Activated CD8-positive, alpha-beta memory T cell treated with anti-CD3 and anti-CD28 coated beads, Interleukin-2, amount 50 U/mL, for 24 hours (primary cell): Measurements from ENCODE around the gene ADAMTSL1.

Experiments used
- DNase-seq: peaks from one replicate; pipeline ENCODE4 v3.0.0-alpha.2; 2020; ENCODE audit errors: extremely low read depth

Gene ADAMTSL1, protein sequence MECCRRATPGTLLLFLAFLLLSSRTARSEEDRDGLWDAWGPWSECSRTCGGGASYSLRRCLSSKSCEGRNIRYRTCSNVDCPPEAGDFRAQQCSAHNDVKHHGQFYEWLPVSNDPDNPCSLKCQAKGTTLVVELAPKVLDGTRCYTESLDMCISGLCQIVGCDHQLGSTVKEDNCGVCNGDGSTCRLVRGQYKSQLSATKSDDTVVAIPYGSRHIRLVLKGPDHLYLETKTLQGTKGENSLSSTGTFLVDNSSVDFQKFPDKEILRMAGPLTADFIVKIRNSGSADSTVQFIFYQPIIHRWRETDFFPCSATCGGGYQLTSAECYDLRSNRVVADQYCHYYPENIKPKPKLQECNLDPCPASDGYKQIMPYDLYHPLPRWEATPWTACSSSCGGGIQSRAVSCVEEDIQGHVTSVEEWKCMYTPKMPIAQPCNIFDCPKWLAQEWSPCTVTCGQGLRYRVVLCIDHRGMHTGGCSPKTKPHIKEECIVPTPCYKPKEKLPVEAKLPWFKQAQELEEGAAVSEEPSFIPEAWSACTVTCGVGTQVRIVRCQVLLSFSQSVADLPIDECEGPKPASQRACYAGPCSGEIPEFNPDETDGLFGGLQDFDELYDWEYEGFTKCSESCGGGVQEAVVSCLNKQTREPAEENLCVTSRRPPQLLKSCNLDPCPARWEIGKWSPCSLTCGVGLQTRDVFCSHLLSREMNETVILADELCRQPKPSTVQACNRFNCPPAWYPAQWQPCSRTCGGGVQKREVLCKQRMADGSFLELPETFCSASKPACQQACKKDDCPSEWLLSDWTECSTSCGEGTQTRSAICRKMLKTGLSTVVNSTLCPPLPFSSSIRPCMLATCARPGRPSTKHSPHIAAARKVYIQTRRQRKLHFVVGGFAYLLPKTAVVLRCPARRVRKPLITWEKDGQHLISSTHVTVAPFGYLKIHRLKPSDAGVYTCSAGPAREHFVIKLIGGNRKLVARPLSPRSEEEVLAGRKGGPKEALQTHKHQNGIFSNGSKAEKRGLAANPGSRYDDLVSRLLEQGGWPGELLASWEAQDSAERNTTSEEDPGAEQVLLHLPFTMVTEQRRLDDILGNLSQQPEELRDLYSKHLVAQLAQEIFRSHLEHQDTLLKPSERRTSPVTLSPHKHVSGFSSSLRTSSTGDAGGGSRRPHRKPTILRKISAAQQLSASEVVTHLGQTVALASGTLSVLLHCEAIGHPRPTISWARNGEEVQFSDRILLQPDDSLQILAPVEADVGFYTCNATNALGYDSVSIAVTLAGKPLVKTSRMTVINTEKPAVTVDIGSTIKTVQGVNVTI (N-terminal part only)

DNA sequence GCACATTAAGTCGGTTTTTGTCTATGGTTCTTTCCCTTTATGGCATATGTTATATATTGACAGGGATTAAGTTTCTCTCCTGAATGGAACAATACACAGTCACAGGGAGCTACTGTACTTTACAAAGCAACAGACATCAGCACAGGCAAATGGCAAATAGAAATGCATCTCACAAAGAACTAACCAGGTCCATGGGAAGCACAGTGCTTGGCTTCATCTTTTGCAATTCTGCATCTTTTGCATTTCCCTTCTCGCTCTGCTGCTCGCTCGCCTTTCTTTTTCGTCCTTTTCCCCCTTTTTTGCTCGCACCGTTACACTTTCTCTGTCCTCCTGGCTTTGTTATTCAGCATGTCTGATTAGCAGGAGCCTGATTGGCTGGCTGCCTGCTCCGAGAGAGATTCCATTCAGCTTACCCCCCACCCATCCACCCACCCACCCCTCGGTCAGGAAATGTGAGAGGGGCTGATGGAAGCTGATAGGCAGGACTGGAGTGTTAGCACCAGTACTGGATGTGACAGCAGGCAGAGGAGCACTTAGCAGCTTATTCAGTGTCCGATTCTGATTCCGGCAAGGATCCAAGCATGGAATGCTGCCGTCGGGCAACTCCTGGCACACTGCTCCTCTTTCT, at the start of gene ADAMTSL1:
ADAMTSL1 (plus strand) TSS at position 502 of the 628 bp plus-strand sequence; CDS start at position 582, 80 bp downstream.
- DNase-seq = no peak

- no peak for DNase-seq
Measured at GRCh38 chr9:18427691-18428090, 46.3 kb upstream of the ADAMTSL1 start.

- DNase-seq = no peak
Measured at GRCh38 chr9:18428661-18429060, 45.3 kb upstream of the ADAMTSL1 start.

- no peak for DNase-seq
Measured at GRCh38 chr9:18429070-18429469, 44.9 kb upstream of the ADAMTSL1 start.

GRCh38 chr9:18433620-18434019, 40.3 kb upstream of the ADAMTSL1 start:
- DNase-seq = no peak

DNA sequence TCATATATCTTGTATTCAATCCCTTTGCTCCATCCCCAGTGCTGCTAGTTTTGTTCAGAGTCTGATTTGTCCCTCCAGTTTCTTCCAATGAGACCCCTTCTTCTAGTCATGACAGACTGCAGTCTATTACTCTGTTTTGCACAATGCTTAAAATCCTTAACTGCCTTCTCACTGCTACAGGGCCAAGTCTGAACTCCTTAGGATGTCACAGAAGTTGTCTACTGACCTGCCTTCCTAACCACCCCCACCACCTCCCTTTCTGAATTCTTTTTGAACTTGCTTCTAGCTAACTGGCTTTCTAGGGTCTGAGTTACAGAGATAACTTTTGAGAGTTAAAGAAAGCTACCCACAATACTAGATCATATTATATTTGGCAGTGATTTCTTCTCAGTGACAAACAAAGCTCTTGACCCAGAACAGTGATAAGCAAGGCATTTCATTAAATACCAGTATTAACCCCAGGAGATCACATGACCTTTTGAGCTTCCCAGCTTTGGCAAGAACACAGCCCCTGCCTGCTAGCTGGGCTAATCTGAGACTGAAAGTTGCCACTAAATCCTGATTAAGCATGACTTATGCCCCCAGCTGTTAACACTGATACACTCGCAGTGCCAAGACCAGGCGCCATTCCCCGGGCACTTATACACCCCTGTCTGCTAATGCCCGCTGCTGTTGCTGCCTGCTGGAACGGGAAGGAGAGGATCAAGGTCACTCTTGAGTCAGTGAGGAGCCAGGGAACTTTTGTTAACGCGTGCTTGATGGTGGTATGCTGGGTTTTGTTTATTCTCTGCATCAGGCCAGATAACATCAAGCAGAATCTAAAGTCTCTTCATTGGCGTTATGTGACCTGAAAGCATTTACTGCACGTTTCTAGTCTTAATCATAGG, 36.4 kb upstream of the ADAMTSL1 start:
- no peak for DNase-seq

- DNase-seq = no peak
Measured at GRCh38 chr9:18438300-18438925, 35.5 kb upstream of the ADAMTSL1 start.

DNA sequence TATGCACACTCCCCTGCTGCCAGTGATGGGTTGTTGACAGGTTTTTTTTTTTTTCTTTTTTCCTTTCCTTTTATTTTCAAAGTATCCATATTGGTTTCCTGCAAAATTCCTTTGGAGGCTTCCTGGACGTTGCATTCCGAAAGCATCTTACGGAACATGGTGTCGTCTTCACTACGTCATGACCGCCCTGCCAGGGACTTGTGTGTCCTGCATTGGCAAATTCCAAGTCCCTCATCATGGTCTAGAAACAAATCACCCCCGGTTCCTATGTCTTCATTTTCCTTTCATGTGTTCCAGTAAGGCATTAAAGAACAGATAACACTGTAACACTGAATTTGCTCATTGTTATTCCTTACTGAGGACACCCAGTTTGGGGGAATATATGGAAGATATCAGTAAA, 35.0 kb upstream of the ADAMTSL1 start:
- no peak for DNase-seq

- DNase-seq = no peak
Measured at GRCh38 chr9:18441261-18441660, 32.7 kb upstream of the ADAMTSL1 start.

GRCh38 chr9:18442629-18443491, 31.1 kb upstream of the ADAMTSL1 start:
- DNase-seq = no peak

GRCh38 chr9:18447131-18447530, 26.8 kb upstream of the ADAMTSL1 start:
- no peak for DNase-seq

- no peak for DNase-seq
Measured at GRCh38 chr9:18447541-18447940, 26.4 kb upstream of the ADAMTSL1 start.

- DNase-seq = no peak
Measured at GRCh38 chr9:18448101-18448500, 25.9 kb upstream of the ADAMTSL1 start.

DNA sequence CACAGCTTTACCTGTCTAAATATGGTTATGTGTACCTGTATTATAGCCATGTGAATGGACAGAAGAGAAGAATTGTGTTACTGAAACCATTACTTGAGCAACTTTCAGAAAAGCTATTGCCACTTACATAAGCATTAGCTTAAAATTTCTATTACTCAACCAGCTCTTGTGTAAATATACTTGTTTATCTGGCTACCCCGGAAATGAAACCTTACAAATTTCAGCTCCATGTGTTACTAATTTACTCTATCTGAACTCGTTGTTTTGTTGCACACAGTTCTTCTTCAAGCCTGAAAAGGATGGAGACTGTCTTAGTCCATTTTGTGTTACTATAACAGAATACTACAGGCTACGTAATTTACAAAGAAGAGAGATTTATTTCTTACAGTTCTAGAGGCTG, 22.5 kb upstream of the ADAMTSL1 start:
- no peak for DNase-seq

- no peak for DNase-seq
Measured at GRCh38 chr9:18452276-18452675, 21.7 kb upstream of the ADAMTSL1 start.

GRCh38 chr9:18456624-18457237, 17.2 kb upstream of the ADAMTSL1 start:
- DNase-seq = no peak

DNA sequence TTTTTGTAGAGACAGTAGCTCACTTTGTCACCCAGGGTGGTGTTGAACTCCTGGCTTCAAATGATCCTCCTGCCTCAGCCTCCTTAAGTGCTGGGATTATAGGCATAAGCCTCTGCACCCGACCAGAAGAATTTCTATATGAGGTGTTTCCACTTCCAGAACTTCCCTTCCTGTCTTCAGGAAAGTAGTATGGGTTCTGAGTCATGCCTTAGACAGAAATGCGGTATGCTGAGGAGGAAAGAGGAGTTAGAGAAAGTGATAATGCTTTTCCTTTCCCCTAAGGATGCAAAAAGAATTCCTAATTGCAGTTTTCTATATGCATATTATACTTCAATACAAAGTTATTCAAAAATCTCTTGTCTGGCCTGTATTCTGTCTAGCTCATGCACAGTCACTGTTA, 16.4 kb upstream of the ADAMTSL1 start:
- DNase-seq = no peak

- no peak for DNase-seq
Measured at GRCh38 chr9:18459962-18460584, 13.9 kb upstream of the ADAMTSL1 start.
